Measurements from ENCODE around the gene GLMN. TPM values are rescaled to one million over a fixed set of nuclear protein-coding genes. Genes with fewer than 3 reads are reported as not detected.

The GLMN gene
- total RNA-seq, 1 donor from 2014 or later, result 4.7 TPM

DNA sequence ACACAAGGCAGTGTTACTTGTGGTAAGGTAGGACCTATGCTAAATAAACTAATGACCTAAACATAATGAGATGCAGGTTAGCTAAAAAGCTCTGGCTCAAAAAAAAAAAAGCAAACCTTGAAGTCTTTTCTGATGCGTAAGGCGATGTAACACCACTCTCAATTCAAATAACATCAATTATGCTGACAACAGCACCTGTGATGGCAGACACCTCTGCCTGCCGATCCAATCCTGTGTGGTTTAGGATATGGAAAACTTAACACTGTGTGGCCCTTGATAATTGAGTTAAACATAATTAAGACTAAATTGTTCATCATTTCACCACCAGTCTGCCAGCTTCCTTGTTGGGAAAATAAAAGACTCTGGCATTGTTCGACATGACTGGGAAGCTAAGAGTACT is 9.2 kb upstream of the GLMN start:
- TF ChIP-seq, protein P1, sequence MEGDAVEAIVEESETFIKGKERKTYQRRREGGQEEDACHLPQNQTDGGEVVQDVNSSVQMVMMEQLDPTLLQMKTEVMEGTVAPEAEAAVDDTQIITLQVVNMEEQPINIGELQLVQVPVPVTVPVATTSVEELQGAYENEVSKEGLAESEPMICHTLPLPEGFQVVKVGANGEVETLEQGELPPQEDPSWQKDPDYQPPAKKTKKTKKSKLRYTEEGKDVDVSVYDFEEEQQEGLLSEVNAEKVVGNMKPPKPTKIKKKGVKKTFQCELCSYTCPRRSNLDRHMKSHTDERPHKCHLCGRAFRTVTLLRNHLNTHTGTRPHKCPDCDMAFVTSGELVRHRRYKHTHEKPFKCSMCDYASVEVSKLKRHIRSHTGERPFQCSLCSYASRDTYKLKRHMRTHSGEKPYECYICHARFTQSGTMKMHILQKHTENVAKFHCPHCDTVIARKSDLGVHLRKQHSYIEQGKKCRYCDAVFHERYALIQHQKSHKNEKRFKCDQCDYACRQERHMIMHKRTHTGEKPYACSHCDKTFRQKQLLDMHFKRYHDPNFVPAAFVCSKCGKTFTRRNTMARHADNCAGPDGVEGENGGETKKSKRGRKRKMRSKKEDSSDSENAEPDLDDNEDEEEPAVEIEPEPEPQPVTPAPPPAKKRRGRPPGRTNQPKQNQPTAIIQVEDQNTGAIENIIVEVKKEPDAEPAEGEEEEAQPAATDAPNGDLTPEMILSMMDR (IDR thresholded peaks at IDR 0.05; ENCODE audit: insufficient read depth, low read length, severe bottlenecking), result no peak
- H3K27me3 ChIP-seq (ENCODE audit: control insufficient read depth, insufficient read depth, low read length), result no peaks in the 10 kb centered on the region
- no peak overlapping the region for H3K4me3 ChIP-seq (ENCODE audit: low read depth, low read length)
- DNase-seq (ENCODE audit: low read depth) (no peak), FAIRE-seq (no peak)
- H3K36me3 ChIP-seq (ENCODE audit: control insufficient read depth, insufficient read depth, low read length), result peaks cover 3% of the 10 kb centered on the region

DNA sequence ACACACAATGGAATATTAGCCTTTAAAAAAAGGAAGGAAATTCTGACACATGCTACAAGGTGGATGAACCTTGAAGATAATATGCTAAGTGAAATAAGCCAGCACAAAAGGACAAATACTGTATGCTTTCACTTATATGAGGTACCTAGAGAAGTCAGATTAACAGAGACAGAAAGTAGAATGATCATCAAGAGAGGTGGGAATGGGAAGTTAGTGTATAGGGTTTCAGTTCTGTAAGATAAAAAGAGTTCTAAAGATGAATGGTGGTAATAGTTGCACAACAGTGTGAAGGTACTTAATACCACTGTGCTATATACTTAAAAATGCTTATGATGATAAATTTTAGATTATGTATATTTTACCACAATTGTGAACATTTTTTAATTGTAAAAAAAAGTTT is 7.2 kb upstream of the GLMN start:
- FAIRE-seq (no peak), DNase-seq (ENCODE audit: low read depth) (no peak)
- H3K36me3 ChIP-seq (ENCODE audit: control insufficient read depth, insufficient read depth, low read length), result peaks cover 3% of the 10 kb centered on the region
- H3K4me3 ChIP-seq (ENCODE audit: low read depth, low read length), result no peak overlapping the region
- H3K27me3 ChIP-seq (ENCODE audit: control insufficient read depth, insufficient read depth, low read length), result no peaks in the 10 kb centered on the region
- TF ChIP-seq, protein P1 (IDR thresholded peaks at IDR 0.05; ENCODE audit: insufficient read depth, low read length, severe bottlenecking), result no peak

GRCh38 chr1:92301021-92301420 is 2.2 kb upstream of the GLMN start:
- DNase-seq (ENCODE audit: low read depth), result no peak
- FAIRE-seq, result no peak
- no peaks in the 10 kb centered on the region for H3K27me3 ChIP-seq (ENCODE audit: control insufficient read depth, insufficient read depth, low read length)
- TF ChIP-seq, protein P1 (IDR thresholded peaks at IDR 0.05; ENCODE audit: insufficient read depth, low read length, severe bottlenecking), result no peak
- H3K4me3 ChIP-seq (ENCODE audit: low read depth, low read length), result no peak overlapping the region
- peaks cover 5% of the 10 kb centered on the region for H3K36me3 ChIP-seq (ENCODE audit: control insufficient read depth, insufficient read depth, low read length)

DNA sequence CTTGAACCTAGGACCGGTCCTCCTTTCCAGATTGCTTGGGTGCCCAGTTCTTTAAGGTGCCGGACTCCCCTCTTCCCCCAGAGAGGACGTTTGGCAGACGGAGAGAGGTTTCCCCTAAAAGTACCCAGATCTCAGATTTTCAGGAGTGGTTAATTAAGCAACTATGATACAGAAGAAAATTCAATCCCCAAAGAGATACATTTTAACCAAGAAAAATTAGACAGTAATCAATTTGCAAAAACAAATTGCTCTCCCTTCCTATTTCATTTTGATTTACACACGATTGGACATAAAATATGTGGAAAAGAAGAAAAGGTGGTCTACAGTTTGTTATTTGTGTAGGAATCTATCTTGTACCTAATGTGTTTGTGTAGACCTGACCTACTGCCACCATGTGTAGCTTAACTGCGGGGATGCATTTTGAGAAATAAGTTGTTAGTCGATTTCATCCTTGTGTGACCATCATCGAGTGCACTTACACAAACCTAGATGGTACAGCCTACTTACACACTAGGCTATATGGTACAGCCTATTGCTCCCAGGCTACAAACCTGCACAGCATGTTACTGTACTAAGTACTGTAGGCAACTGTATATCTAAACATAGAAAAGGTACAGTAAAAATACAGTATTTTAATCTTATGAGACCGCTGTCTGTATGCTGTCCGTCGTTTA is 827 bp upstream of the GLMN start:
- Histone ChIP-seq H3K36me3 (ENCODE audit: control insufficient read depth, insufficient read depth, low read length) (peaks cover 2% of the 10 kb centered on the region), H3K4me3 (ENCODE audit: low read depth, low read length) (peak overlapping the region; percentile 76), H3K27me3 (ENCODE audit: control insufficient read depth, insufficient read depth, low read length) (no peaks in the 10 kb centered on the region)
- FAIRE-seq (no peak), DNase-seq (ENCODE audit: low read depth) (peak; percentile 27)
- TF ChIP-seq, protein P1 (IDR thresholded peaks at IDR 0.05; ENCODE audit: insufficient read depth, low read length, severe bottlenecking), result no peak

DNA sequence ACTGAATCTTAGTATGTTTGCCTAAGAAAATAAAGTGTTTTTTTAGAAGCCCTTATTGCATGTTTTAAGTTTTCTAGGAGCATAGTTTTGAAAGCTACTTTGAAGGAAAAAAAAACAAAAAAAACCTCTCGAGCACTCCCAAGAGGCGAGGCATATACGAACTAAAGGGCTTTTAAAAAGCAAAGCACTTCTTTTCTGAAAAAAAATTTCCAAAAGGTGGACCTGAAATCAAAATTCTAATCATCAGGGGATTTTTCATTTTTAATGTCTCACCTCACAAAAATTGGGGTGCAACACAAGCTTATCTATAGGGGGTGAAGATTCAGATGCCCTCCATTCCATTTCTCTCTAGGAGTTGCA is 594 bp downstream of the GLMN start:
- H3K27me3 ChIP-seq (ENCODE audit: control insufficient read depth, insufficient read depth, low read length), result no peaks in the 10 kb centered on the region
- TF ChIP-seq, protein P1 (IDR thresholded peaks at IDR 0.05; ENCODE audit: insufficient read depth, low read length, severe bottlenecking), result no peak
- DNase-seq (ENCODE audit: low read depth) (no peak), FAIRE-seq (no peak)
- peak overlapping the region; percentile 76 for H3K4me3 ChIP-seq (ENCODE audit: low read depth, low read length)
- H3K36me3 ChIP-seq (ENCODE audit: control insufficient read depth, insufficient read depth, low read length), result peaks cover 2% of the 10 kb centered on the region

All from bronchial epithelial cell (primary cell).